Measurements from ENCODE around the gene NPHP4. TPM values are rescaled to one million over a fixed set of nuclear protein-coding genes. Genes with fewer than 3 reads are reported as not detected.

NPHP4 gene
- total RNA-seq, 1 donor from 2014 or later = 33.2 TPM

GRCh38 chr1:5872886-5873285 lies 119.3 kb downstream of the NPHP4 start:
- Mint-ChIP-seq H3K4me3 (no peak overlapping the region), H3K9me3 (peaks cover 7% of the 10 kb centered on the region), H3K4me1 (no peaks in the 10 kb centered on the region), H3K27me3 (ENCODE audit: low read depth) (no peaks in the 10 kb centered on the region), H3K36me3 (ENCODE audit: low read depth) (peaks cover 21% of the 10 kb centered on the region), H3K27ac (ENCODE audit: unreplicated experiment) (no peak overlapping the region)
- no peak for DNase-seq (ENCODE audit: low read depth, low spot score)
- TF ChIP-seq, protein P1, sequence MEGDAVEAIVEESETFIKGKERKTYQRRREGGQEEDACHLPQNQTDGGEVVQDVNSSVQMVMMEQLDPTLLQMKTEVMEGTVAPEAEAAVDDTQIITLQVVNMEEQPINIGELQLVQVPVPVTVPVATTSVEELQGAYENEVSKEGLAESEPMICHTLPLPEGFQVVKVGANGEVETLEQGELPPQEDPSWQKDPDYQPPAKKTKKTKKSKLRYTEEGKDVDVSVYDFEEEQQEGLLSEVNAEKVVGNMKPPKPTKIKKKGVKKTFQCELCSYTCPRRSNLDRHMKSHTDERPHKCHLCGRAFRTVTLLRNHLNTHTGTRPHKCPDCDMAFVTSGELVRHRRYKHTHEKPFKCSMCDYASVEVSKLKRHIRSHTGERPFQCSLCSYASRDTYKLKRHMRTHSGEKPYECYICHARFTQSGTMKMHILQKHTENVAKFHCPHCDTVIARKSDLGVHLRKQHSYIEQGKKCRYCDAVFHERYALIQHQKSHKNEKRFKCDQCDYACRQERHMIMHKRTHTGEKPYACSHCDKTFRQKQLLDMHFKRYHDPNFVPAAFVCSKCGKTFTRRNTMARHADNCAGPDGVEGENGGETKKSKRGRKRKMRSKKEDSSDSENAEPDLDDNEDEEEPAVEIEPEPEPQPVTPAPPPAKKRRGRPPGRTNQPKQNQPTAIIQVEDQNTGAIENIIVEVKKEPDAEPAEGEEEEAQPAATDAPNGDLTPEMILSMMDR (conservative IDR thresholded peaks at IDR 0.05) = no peak

- Mint-ChIP-seq H3K27ac (ENCODE audit: unreplicated experiment) (no peak overlapping the region), H3K4me1 (peaks cover 6% of the 10 kb centered on the region), H3K4me3 (no peak overlapping the region), H3K9me3 (peaks cover 7% of the 10 kb centered on the region), H3K27me3 (ENCODE audit: low read depth) (no peaks in the 10 kb centered on the region), H3K36me3 (ENCODE audit: low read depth) (peaks cover 20% of the 10 kb centered on the region)
- TF ChIP-seq, protein P1 (conservative IDR thresholded peaks at IDR 0.05) = no peak
- DNase-seq (ENCODE audit: low read depth, low spot score) = no peak
These were observed 123.2 kb downstream of the NPHP4 start for GRCh38 chr1:5868931-5869500.

GRCh38 chr1:5865774-5866173 lies 126.5 kb downstream of the NPHP4 start:
- peaks cover 14% of the 10 kb centered on the region for H3K36me3 Mint-ChIP-seq (ENCODE audit: low read depth)
- peaks cover 6% of the 10 kb centered on the region for H3K4me1 Mint-ChIP-seq
- no peak for DNase-seq (ENCODE audit: low read depth, low spot score)
- no peak overlapping the region for H3K27ac Mint-ChIP-seq (ENCODE audit: unreplicated experiment)
- TF ChIP-seq, protein P1 (conservative IDR thresholded peaks at IDR 0.05) = no peak
- H3K4me3 Mint-ChIP-seq = no peak overlapping the region
- H3K27me3 Mint-ChIP-seq (ENCODE audit: low read depth) = no peaks in the 10 kb centered on the region
- H3K9me3 Mint-ChIP-seq = peaks cover 7% of the 10 kb centered on the region

- Mint-ChIP-seq H3K9me3 (peaks cover 7% of the 10 kb centered on the region), H3K27me3 (ENCODE audit: low read depth) (no peaks in the 10 kb centered on the region), H3K4me1 (peaks cover 6% of the 10 kb centered on the region), H3K36me3 (ENCODE audit: low read depth) (peaks cover 14% of the 10 kb centered on the region), H3K4me3 (no peak overlapping the region), H3K27ac (ENCODE audit: unreplicated experiment) (no peak overlapping the region)
- TF ChIP-seq, protein P1 (conservative IDR thresholded peaks at IDR 0.05) = no peak
- DNase-seq (ENCODE audit: low read depth, low spot score) = no peak
These were observed 127.2 kb downstream of the NPHP4 start for GRCh38 chr1:5865056-5865455.

- Mint-ChIP-seq H3K9me3 (peaks cover 7% of the 10 kb centered on the region), H3K36me3 (ENCODE audit: low read depth) (peaks cover 11% of the 10 kb centered on the region), H3K27ac (ENCODE audit: unreplicated experiment) (no peak overlapping the region), H3K27me3 (ENCODE audit: low read depth) (no peaks in the 10 kb centered on the region), H3K4me1 (peaks cover 6% of the 10 kb centered on the region), H3K4me3 (no peak overlapping the region)
- DNase-seq (ENCODE audit: low read depth, low spot score) = no peak
- TF ChIP-seq, protein P1 (conservative IDR thresholded peaks at IDR 0.05) = no peak
These were observed 128.0 kb downstream of the NPHP4 start for GRCh38 chr1:5864256-5864655.

All from neural crest cell (in vitro differentiated cells).